OCI-LY3 (cell line): Measurements from ENCODE around the gene KRTAP12-3.

Experiments used
- EZH2phosphoT487 ChIP-seq: fragments of 200-600 bp; shearing (Covaris generic); IDR thresholded peaks from 2 replicates; pipeline ENCODE4 v1.6.1; 2018; ENCODE audit warnings: antibody characterized with exemption, mixed run types, low read depth
- TF ChIP-seq, protein P1 (sequence below): fragments of 200-600, 300-600 bp; sonication (generic); IDR thresholded peaks from 2 replicates; pipeline ENCODE4 v1.5.1; 2014; ENCODE audit warnings: antibody characterized with exemption, low read length, low read depth

DNA sequence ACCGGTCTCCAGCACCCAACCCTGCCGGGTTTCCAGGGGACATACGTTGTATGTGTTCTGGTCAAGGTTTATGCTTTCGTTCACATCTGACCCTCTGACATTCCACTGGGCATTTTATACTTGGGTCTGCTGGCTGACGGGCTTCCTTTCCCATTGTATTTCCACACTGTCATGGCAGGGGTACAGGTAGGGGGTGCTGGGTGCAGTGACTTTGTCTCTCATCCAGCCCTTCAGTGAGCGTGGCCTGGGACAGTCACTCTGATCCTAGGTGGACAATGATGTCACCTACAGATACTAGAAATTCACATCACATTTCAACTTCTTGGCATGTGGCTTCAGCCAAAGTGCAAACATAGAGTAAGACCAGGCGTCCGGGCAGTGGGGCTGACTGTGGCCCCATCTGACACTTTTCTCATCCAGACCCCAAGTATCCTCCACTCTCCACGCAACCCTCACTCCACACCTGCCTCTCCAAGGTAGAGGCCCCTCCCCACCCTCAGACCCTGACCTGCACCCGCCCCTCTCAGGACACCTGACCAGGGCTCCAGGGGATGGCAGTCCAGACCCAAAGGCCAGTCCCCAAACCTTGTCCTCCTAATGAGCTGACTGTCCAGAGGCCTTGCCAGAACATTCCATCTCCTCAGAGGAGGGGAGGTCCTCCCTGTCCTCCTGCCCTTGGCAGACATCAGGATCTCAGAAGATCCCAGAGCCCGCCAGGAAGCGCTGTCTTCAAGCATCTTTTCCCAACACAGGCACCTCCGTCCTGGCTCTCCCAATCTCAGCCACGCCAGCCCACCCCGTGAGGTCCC, 21.3 kb upstream of the KRTAP12-3 start:
- TF ChIP-seq, protein P1, sequence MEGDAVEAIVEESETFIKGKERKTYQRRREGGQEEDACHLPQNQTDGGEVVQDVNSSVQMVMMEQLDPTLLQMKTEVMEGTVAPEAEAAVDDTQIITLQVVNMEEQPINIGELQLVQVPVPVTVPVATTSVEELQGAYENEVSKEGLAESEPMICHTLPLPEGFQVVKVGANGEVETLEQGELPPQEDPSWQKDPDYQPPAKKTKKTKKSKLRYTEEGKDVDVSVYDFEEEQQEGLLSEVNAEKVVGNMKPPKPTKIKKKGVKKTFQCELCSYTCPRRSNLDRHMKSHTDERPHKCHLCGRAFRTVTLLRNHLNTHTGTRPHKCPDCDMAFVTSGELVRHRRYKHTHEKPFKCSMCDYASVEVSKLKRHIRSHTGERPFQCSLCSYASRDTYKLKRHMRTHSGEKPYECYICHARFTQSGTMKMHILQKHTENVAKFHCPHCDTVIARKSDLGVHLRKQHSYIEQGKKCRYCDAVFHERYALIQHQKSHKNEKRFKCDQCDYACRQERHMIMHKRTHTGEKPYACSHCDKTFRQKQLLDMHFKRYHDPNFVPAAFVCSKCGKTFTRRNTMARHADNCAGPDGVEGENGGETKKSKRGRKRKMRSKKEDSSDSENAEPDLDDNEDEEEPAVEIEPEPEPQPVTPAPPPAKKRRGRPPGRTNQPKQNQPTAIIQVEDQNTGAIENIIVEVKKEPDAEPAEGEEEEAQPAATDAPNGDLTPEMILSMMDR, result no peak
- TF ChIP-seq EZH2phosphoT487, result no peak
